ENCODE results near the gene GALK2. TPM values are rescaled to one million over a fixed set of nuclear protein-coding genes. Genes with fewer than 3 reads are reported as not detected.

GALK2 gene
- total RNA-seq, 1 experiment from 2014 or later = 13.7 TPM

- Histone ChIP-seq H4K8ac (replicated peaks; ENCODE audit: insufficient read length, low read depth, low read length) (no peak overlapping the region), H3K4me1 (ENCODE audit: insufficient read depth, low read length) (no peaks in the 10 kb centered on the region), H4K5ac (ENCODE audit: insufficient read length, low read depth, low read length) (no peak overlapping the region), H3K14ac (ENCODE audit: insufficient read depth, low read length) (no peak overlapping the region), H4K91ac (ENCODE audit: insufficient read length, low read depth, low read length) (no peak overlapping the region), H3K23me2 (ENCODE audit: insufficient read length, low read depth, low read length, poor library complexity, severe bottlenecking) (no peaks in the 10 kb centered on the region), H3K9ac (ENCODE audit: extremely low read depth, insufficient read length, low read length) (no peak overlapping the region), H3K27ac (ENCODE audit: insufficient read length, low read depth, low read length) (no peak overlapping the region), H3K18ac (ENCODE audit: insufficient read length, low read depth, low read length) (no peak overlapping the region), H3K4me2 (ENCODE audit: insufficient read depth, insufficient read length, low read length) (no peak overlapping the region), H2BK12ac (ENCODE audit: insufficient read length, low read depth, low read length) (no peak overlapping the region), H3K79me2 (ENCODE audit: insufficient read depth, low read length) (no peaks in the 10 kb centered on the region), H3K4ac (ENCODE audit: low read depth, low read length) (no peak overlapping the region), H3K23ac (ENCODE audit: insufficient read length, low read depth, low read length) (no peak overlapping the region), H3K9me3 (ENCODE audit: control insufficient read depth, low read depth, low read length) (no peaks in the 10 kb centered on the region), H2BK5ac (ENCODE audit: insufficient read length, low read length) (no peak overlapping the region), H2BK120ac (ENCODE audit: low read depth, low read length, poor library complexity, severe bottlenecking) (no peak overlapping the region), H2BK15ac (ENCODE audit: low read depth, low read length) (no peak overlapping the region), H3K56ac (ENCODE audit: insufficient read length, low read depth, low read length) (no peak overlapping the region), H2BK20ac (ENCODE audit: low read depth, low read length, poor library complexity, severe bottlenecking) (no peak overlapping the region), H3K79me1 (ENCODE audit: insufficient read depth, low read depth, low read length, poor library complexity, severe bottlenecking) (no peaks in the 10 kb centered on the region), H4K20me1 (ENCODE audit: control insufficient read depth, insufficient read depth, insufficient read length) (no peaks in the 10 kb centered on the region), H3K27me3 (ENCODE audit: insufficient read depth, low read length) (no peaks in the 10 kb centered on the region), H2AK5ac (ENCODE audit: insufficient read length, low read length) (no peak overlapping the region), H3T11ph (ENCODE audit: low read length) (no peak overlapping the region), H2AFZ (ENCODE audit: low read length) (no peak overlapping the region)
- DNase-seq = no peak
- H3K36me3 Mint-ChIP-seq (ENCODE audit: insufficient read depth in 1 of 3, low read depth in 3 of 3) = peaks cover 0 to 4% (median 2%) of the 10 kb centered on the region in 3 experiments; a peak in 2 of 7 replicates
- TF ChIP-seq, protein P1, sequence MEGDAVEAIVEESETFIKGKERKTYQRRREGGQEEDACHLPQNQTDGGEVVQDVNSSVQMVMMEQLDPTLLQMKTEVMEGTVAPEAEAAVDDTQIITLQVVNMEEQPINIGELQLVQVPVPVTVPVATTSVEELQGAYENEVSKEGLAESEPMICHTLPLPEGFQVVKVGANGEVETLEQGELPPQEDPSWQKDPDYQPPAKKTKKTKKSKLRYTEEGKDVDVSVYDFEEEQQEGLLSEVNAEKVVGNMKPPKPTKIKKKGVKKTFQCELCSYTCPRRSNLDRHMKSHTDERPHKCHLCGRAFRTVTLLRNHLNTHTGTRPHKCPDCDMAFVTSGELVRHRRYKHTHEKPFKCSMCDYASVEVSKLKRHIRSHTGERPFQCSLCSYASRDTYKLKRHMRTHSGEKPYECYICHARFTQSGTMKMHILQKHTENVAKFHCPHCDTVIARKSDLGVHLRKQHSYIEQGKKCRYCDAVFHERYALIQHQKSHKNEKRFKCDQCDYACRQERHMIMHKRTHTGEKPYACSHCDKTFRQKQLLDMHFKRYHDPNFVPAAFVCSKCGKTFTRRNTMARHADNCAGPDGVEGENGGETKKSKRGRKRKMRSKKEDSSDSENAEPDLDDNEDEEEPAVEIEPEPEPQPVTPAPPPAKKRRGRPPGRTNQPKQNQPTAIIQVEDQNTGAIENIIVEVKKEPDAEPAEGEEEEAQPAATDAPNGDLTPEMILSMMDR (conservative IDR thresholded peaks at IDR 0.05) = no peak
- H3K4me3 Mint-ChIP-seq = no peak overlapping the region
- peaks cover 6% of the 10 kb centered on the region for H3K27me3 Mint-ChIP-seq (ENCODE audit: low read depth)
- no peaks in the 10 kb centered on the region for H3K4me1 Mint-ChIP-seq
- H3K9me3 Mint-ChIP-seq = no peaks in the 10 kb centered on the region; a peak in 1 of 5 replicates
- H3K27ac Mint-ChIP-seq = no peak overlapping the region
Measured at GRCh38 chr15:49164865-49165264, 5.2 kb upstream of the GALK2 start.
